Fibroblast of gingiva (primary cell): ENCODE results near the gene HIVEP3.

Experiments
- DNase-seq: peaks from one replicate; pipeline ENCODE4 v3.0.0-alpha.2; 2011; ENCODE audit warnings: low read depth

HIVEP3 gene

GRCh38 chr1:41789661-41790330 is 128.9 kb downstream of the HIVEP3 start:
- no peak for DNase-seq

- no peak for DNase-seq
These were observed 130.3 kb downstream of the HIVEP3 start for GRCh38 chr1:41788427-41788826.

GRCh38 chr1:41784531-41785274 is 134.0 kb downstream of the HIVEP3 start:
- DNase-seq: peak; percentile 65

- DNase-seq: peak; percentile 84
These were observed 135.5 kb downstream of the HIVEP3 start for GRCh38 chr1:41783189-41783639.

- DNase-seq: no peak
These were observed 137.8 kb downstream of the HIVEP3 start for GRCh38 chr1:41780916-41781315.

GRCh38 chr1:41780322-41780721 is 138.4 kb downstream of the HIVEP3 start:
- DNase-seq: no peak

- DNase-seq: no peak
These were observed 139.4 kb downstream of the HIVEP3 start for GRCh38 chr1:41779360-41779759.

GRCh38 chr1:41777695-41778094 is 141.0 kb downstream of the HIVEP3 start:
- no peak for DNase-seq

GRCh38 chr1:41776891-41777441 is 141.8 kb downstream of the HIVEP3 start:
- no peak for DNase-seq

GRCh38 chr1:41775956-41776585 is 142.7 kb downstream of the HIVEP3 start:
- DNase-seq: no peak

GRCh38 chr1:41774471-41774990 is 144.2 kb downstream of the HIVEP3 start:
- peak; percentile 67 for DNase-seq

- no peak for DNase-seq
These were observed 144.9 kb downstream of the HIVEP3 start for GRCh38 chr1:41773842-41774241.

GRCh38 chr1:41773144-41773591 is 145.6 kb downstream of the HIVEP3 start:
- DNase-seq: peak; percentile 96

GRCh38 chr1:41769068-41769467 is 149.7 kb downstream of the HIVEP3 start:
- no peak for DNase-seq

GRCh38 chr1:41768583-41768982 is 150.1 kb downstream of the HIVEP3 start:
- no peak for DNase-seq

GRCh38 chr1:41767534-41768525 is 150.9 kb downstream of the HIVEP3 start:
- no peak for DNase-seq

- no peak for DNase-seq
These were observed 152.2 kb downstream of the HIVEP3 start for GRCh38 chr1:41766546-41766945.

- no peak for DNase-seq
These were observed 152.7 kb downstream of the HIVEP3 start for GRCh38 chr1:41766041-41766440.

GRCh38 chr1:41765152-41765551 is 153.6 kb downstream of the HIVEP3 start:
- no peak for DNase-seq

- DNase-seq: no peak
These were observed 154.1 kb downstream of the HIVEP3 start for GRCh38 chr1:41764656-41765055.

GRCh38 chr1:41762777-41763176 is 155.9 kb downstream of the HIVEP3 start:
- DNase-seq: no peak
